Epidermal melanocyte (primary cell): Measurements from ENCODE around the gene NTN1.
A peak's percentile ranks its signal among the peaks of the same experiment; 100 is the strongest.
"Not testable (repeated sequence)": the region's sequence is repeated elsewhere in the genome, so short reads cannot be mapped to it uniquely, and the experiment has no call there.

ENCODE experiments used
- DNase-seq: peaks from one replicate; pipeline ENCODE4 v3.0.0; 2011; ENCODE audit warnings: low spot score; ENCODE audit not compliant: insufficient read length

The NTN1 gene

GRCh38 chr17:9021158-9021991 lies at the start of gene NTN1:
Gene NTN1, plus strand, starts transcription at chr17:9021510. Its CDS starts 864 bp downstream, at chr17:9022374.
- DNase-seq = peak; percentile 40

DNA sequence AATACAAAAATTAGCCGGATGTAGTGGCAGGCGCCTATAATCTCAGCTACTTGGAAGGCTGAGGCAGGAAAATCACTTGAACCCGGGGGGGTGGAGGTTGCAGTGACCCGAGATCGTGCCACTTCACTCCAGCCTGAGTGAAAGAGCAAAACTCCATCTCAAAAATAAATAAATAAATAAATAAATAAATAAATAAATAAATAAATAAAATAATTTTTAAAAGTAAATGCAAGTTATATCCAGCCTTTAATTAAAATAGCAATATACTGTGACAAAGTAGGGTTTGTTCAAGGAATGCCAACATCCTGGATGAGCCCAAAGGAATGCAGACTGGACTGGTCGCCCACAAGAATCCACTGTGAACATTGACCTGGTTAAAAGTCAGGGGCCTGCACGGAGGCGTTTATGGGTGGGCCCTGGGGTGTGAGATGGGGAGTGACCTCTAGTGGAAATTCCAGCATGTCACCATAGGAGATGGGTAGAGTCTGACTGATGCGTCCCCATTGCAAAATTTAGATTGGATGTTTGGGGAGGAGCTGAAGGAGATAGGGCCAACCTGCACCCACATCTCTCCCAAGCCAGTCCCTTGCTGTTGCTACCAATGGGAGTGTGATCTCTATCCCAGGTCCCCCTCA lies 46.1 kb upstream of the NTN1 start:
- no peak for DNase-seq

GRCh38 chr17:8976638-8977037 lies 44.7 kb upstream of the NTN1 start:
- no peak for DNase-seq

GRCh38 chr17:8979715-8980114 lies 41.6 kb upstream of the NTN1 start:
- no peak for DNase-seq

DNA sequence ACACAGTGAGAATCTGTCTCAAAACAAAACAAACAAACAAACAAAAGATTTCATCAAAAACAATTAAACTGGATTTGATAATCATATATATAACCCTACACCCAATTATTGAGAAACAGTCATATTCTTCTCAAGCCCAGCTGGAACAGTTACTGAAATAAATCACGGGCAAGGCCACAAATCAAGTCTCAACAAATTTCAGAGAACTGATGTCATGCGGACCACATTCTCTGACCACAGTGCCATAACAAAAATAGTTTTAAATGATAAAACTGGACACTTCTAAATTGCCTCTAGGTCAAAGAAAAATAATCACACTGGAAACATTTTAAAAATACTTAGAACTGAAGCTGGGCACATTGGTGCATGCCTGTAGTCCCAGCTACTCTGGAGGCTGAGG lies 39.9 kb upstream of the NTN1 start:
- no peak for DNase-seq

GRCh38 chr17:8984225-8984624 lies 37.1 kb upstream of the NTN1 start:
- DNase-seq = not testable (repeated sequence)

DNA sequence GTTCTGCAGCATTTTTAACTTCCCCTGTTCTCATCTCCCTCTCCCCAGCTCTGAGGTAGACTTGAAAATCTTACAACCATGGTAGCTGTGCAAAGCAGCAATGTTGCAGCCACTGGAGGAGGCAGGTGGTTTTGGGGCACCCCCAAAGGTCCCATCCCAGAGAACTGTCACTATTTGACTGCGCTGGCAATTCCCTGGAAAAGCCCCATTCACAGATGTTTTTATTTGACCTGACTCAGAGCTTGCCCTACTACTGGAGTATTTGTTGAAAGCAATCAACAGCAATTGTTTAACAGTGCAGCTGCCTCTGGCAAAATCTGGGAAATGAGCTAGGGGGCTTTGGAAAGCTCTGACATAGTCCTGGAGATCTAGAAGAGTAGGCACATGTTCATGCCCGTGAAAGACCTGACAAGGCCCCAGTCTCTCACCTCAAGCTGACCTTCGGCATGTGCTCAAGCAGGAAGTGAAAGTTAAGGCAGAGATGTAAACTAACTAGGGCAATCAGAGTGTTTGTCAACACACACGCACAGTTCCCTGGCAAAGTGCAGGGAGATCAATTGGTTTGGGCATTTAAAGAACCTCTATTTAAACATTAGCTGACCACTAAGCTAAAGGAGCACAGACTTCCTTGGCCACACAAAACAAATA lies 36.1 kb upstream of the NTN1 start:
- DNase-seq = no peak

DNA sequence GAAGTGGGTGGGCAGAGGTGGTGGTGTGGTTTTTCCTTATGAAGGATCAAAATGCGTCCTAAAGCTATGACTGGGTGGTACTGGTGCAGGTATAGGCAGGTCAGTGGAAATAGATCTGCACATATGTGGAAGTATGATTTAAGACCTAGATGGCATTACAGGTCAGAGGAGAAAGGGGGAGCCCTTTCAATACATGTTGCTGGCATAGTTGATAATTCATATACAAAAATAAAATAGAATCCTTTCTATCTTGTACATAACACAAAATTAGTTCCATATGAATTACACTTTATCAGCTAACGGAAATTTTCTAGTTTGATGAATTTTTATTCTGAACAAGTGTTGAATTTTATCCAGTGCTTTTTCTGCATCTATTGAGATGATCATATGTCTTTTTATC lies 35.0 kb upstream of the NTN1 start:
- DNase-seq = no peak

DNA sequence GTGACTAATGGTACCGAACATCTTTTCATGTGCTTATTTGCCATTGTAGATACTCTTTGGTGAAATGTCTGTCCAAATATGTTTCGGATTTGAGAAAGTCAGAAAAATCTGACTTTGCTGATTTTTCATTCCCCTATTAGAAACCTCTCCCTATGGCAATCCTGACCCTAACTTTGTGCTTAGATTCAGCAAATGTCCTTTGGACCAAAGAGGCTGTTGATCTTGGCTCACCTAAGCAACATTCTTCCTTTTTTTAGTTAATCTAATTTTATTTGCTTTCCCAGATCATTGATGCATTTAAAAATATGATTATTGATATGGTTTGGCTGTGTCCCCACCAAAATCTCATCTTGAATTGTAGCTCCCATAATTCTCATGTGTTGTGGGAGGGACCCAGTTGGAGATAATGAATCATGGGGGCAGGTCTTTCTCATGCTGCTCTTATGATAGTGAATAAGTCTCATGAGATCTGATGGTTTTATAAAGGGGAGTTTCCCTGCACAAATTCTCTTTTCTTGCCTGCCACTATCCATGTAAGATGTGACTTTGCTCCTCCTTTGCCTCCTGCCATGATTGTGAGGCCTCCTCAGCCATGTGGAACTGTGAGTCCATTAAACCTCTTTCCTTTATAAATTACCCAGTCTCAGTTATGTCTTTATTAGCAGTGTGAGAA lies 32.9 kb upstream of the NTN1 start:
- DNase-seq = not testable (repeated sequence)

DNA sequence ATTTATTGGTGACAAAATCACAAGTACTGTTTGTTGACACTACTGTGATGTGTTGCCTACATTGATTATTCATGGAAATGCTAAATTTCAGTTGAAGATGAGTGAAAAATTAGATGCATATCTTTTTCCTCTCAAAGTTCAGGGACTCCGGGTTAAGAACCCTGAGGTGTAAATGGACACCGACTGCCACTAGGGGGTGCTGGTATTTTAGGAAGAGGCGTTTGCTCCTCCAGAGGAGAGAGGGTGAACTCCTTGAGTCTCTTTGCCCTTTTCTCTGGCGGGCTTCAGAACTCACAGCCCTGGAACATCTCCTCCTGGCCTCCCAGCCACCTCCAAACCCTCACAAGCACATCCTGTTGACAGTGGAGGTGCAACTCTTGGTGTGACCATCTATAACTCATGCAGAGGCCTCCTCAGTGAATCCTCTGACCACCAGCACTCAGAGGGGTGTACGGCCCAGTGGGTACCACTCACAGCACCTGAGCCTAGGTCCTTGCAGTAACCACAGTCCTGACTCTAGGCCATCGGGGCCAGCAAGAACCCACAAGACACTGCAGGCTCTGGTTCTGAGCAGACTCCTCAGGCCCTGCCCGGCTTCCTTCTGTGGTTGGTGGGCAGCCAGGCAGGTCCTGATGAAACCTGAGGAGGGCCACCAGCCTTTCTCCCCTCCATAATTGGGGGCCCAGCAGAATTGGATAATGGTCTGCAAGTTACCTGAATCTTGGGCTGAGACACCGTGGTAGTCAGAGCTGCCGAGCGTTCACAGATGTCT lies 29.6 kb upstream of the NTN1 start:
- DNase-seq = peak; percentile 29

DNA sequence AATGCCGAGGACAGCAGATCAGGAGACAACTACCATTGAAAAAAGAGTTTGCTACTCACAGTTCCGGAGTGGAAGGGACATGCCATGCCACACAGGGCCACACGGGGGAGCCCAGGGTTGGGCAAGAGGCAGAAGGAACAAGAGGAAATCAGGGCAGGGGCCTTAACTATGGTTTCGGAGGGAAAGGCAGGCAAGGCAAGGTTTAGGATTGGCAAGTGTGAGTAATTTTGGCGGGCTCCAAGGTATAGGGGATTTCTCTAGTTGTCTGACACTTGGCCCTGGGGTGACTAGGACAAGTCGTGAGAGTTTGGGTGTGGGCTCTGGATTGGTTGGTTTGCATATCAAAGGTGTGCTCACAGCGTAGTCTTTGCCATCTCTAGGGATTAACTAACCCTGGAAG lies 27.0 kb upstream of the NTN1 start:
- DNase-seq = no peak

GRCh38 chr17:8995711-8996110 lies 25.6 kb upstream of the NTN1 start:
- DNase-seq = no peak

DNA sequence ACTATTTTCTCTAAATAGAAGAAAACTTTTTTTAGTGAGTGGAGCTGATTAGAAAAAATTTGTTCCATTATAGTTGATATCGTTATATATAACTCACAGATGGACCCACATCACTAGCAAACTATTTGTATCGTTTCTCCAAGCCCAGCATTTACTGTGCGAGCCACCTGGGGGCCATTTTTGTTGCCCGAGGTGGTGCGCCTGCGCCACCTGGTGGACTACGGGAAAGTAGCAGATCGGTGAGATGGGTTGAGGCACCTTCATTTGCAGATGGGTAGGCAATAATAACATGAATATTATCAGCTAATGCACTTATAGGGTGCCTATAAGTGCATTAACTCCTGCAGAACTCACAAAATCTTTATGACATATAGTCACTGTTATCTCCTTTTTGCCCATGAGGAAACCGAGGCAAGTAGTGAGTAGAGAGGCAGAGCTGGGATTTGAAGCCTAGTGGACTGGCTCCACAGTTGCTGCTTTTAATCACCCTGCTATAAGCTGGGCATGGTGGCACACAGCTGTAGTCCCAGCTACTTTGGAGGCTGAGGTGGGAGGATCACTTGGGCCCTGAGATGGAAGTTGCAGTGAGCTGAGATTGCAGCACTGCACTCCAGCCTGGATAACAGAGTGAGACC lies 23.2 kb upstream of the NTN1 start:
- DNase-seq = no peak

DNA sequence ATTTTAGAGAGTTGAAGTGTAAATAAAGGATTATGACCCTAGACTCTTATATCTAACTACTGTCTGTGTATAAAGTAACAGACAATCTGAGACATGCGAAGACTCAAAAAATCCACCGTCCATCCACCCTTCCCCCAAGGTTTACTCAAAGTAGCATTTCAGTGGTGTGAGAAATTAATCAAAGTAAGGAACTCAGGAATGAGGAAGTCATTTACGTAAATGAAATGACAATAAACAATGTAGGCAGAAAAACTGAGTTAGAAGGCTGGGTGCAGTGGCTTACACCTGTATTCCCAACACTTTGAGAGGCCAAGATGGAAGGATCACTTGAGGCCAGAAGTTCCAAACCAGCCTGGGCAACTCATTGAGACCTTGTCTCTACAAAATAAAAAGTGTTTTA lies 19.8 kb upstream of the NTN1 start:
- no peak for DNase-seq

DNA sequence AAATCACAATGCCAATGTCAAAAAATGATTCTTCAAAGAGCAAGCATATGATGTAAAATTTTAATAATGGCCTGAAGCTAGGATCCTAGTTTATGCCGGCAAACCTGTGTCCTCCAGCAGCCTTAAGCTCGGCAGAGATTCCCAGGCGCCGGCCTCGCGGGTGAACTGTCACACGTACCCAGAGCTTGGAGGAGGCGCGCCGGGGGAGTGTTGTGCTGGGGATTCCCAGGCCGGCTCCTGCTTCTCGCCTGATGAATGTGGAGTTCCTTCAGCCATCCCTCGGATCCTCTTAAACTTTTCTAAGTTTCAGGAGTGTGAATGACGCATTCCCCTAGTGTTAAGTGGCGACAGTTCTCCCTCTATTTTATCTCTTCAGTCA lies 19.1 kb upstream of the NTN1 start:
- DNase-seq = no peak

DNA sequence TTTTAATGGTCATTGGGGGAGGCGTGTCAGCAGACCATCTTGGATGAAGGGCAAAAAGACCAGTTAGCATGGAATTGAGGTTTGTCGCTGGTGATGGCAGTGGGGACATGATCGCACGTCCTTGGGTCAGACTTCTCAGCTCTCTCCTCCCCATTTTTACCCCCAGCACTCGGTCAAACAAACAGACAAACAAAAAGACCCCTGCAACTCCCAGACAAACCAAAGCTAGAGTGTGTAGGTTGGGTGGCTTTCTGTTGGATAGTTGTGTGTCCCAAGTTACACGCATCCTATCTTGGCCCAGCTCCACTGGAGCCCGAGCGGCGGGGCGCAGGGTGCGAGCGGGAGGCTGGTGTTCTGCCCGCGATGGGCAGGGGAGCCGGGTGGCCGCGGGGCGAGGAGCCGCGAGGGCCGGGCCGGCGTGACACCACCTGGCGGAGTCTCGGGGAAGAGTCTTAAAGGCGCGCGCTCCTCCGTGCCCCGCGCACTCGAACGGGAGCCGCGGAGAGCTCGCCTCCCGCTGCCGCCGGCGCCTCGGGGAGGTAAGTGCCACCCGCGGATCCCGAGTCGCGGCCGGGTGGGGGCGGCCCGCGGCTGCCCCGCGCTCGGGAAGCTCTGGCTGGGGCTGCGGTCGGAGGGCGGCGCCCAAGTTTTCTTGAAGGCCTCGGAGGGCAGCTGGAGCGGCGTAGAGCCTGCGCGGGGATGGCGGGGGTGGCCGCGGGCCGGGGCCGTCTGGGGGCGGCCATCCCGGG lies 18.5 kb upstream of the NTN1 start:
- no peak for DNase-seq

GRCh38 chr17:9003355-9004131 lies 17.8 kb upstream of the NTN1 start:
- DNase-seq = no peak

DNA sequence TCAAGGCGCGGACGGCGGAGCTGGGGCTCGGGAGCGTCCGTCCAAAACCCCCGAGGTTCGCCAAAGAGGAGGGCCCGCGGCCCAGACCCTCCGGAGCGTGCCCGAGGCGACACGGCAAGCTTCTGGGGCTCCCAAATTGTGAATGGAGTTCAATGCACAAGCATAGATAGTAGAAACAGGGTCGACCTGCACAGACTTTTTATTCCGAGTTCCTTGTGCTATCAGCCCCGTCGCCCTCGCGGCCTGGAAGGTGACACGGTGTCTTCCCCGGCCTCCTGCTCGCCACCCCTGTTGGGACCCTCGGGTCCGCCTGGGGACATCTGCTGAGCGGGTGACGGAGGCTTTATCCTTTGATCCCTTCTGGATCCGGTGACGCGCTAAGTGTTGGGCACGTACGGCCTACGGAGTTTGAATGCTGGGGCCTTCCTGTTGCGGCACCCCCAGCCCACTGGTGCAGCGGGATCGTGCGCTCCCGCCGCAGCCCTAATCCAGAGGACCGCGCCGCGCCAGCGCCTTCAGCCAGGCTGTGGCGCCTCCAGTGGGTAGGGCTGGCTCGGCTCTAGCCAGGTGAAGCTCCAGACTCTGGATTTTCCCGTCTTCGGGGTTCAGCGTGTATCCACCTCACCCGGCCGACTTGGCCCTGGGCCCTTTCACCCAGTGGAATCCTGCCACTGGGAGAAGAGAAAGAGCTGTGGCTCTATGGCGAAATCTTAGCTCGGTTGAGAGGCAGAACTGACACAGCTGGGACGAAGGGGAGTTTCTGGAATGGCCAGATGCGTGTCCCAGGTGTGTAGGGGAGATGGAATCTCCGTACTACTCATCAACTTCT lies 17.0 kb upstream of the NTN1 start:
- no peak for DNase-seq

GRCh38 chr17:9004961-9005285 lies 16.4 kb upstream of the NTN1 start:
- no peak for DNase-seq
